A549 treated with CpdA at 1 μM for 4 hours (cell line): ENCODE measurements around the gene ADAMTS13. TPM values are rescaled to one million over a fixed set of nuclear protein-coding genes. Genes with fewer than 3 reads are reported as not detected.

Experiments
- total RNA-seq: library from RNA; stranded (reverse); fragments of 200-300 nt; extraction: Qiagen RNA extraction; gene quantifications from 5 replicates; pipeline ENCODE4 v1.2.3, GENCODE V29; 2022; ENCODE audit warnings: low read depth

ADAMTS13 gene
- 0.28 to 0.73 TPM (median 0.48 TPM) in 5 replicates for total RNA-seq

DNA sequence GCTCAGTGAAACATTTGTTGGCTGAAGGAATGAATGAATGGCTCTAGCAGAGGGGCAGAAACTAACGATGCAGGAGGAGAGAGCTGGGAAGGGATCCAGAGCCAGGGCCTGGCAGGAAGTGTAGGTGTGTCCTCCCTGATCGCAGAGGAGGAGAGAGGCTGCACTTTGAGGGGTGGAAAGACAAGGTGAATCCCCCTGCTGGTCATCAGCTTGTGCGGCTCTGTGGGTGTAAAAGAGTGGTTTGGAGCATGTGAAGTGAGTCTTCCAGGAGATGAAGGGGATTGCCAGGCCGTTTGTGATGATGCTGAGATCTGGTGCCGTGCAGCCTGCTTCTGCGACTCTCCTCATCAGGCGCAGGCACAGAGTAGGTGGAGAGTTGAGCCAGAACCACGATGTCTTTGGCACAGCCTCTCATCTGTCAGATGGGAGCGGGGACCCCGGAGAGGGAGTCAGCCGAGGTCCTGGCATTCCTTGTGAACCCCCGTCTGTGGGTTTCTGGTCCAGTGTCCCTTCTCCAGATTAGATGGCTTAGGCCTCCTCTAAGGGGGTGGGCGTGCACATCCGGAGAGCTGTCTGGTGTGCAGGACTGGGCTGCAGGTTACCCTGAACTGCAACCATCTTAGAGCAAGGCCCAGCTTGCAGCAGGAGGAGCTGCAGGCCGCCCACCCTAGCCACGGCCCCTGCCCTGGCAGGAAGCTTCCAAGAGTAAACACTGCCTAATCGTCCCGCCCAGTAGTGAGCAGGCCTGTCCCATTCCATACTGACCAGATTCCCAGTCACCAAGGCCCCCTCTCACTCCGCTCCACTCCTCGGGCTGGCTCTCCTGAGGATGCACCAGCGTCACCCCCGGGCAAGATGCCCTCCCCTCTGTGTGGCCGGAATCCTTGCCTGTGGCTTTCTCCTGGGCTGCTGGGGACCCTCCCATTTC is at the start of gene ADAMTS13:
ADAMTS13 (plus strand) TSS at position 753 of the 928 bp plus-strand sequence; CDS start at position 830, 77 bp downstream.

GRCh38 chr9:133375724-133376654 is 46.2 kb upstream of the ADAMTS13 start, which contains the start of the genes STKLD1 and SURF4:
Gene STKLD1 (plus strand): TSS chr9:133376366. CDS start chr9:133376474, 108 bp downstream.
Gene SURF4 (minus strand): TSS chr9:133376060. CDS start chr9:133375969, 91 bp downstream.

GRCh38 chr9:133417541-133418461 is 4.4 kb upstream of the ADAMTS13 start, which contains the start of gene REXO4:
Gene REXO4 (minus strand): TSS chr9:133418010. CDS start chr9:133417844, 166 bp downstream.

GRCh38 chr9:133459476-133460404 is 37.6 kb downstream of the ADAMTS13 start, which contains the start of gene CACFD1:
Gene CACFD1 (plus strand): TSS chr9:133459978. CDS start chr9:133460067, 89 bp downstream.

DNA sequence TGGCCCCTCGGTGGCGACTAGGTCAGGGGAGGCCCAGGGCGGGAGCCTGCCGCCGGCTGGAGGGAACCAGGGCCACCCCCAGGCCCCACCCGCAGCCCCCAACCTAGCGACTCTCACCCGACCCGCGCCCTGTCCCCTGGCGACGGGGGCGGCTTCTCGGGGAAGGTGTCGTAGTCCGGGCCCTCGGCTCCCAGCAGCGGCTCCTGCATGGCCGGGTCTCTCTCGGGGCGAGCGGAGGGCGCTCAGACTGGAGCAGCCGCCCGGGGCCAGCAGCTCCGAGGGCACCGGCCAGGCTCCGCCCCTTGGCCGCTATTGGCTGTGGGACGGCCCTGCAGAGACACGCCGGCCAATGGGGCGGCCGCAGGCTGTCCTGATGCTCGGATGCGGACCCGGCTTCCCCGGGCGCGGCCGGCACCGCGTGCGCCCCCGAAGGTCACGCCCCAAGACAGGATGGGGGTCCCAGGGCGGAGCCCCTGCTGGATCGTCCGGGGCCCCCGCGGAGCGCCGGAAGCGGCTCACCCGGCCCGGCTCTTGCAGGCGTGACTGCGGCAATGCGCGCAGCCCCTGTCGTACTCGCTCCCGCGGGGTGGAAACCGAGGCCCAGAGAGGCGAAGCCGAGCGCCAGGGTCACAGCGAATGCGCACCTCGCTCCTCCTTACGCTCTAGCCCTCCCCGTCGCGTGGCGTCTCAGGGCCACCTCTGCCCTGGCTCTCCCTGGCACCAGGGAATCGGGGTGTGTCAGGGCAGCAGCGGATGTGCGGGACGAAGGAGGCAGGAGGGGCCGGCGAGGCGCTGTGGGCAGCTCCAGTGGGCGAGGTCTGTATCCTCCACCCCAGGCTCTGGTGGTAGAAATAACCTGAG is 56.9 kb downstream of the ADAMTS13 start, which contains the start of gene SLC2A6:
SLC2A6 (minus strand) TSS at position 249 of the 861 bp plus-strand sequence; CDS start at position 209, 40 bp downstream.

Other genes starting within 250 kb of the ADAMTS13 start
- gene OBP2B, start 213.1 kb upstream of the ADAMTS13 start, total RNA-seq, result not detected in 5 replicates
- not detected in 5 replicates for gene ABO, start 147.2 kb upstream of the ADAMTS13 start, total RNA-seq
- 24.0 to 32.5 TPM (median 27.3 TPM) in 5 replicates for gene SURF6, start 86.2 kb upstream of the ADAMTS13 start, total RNA-seq
- gene MED22, start 74.2 kb upstream of the ADAMTS13 start, total RNA-seq, result 23.9 to 31.9 TPM (median 29.7 TPM) in 5 replicates
- 3,321 to 3,607 TPM (median 3,503 TPM) in 5 replicates for gene RPL7A, start 74.1 kb upstream of the ADAMTS13 start, total RNA-seq
- gene SURF1, start 65.9 kb upstream of the ADAMTS13 start, total RNA-seq, result 30.5 to 49.9 TPM (median 44.1 TPM) in 5 replicates
- gene SURF2, start 65.8 kb upstream of the ADAMTS13 start, total RNA-seq, result 39.2 to 55.8 TPM (median 47.0 TPM) in 5 replicates
- gene SURF4, start 46.3 kb upstream of the ADAMTS13 start, total RNA-seq, result 179 to 209 TPM (median 208 TPM) in 5 replicates
- gene STKLD1, start 46.0 kb upstream of the ADAMTS13 start, total RNA-seq, result 0.23 to 1.4 TPM (median 0.81 TPM) in 5 replicates
- 31.4 to 44.3 TPM (median 39.2 TPM) in 5 replicates for gene REXO4, start 4.4 kb upstream of the ADAMTS13 start, total RNA-seq
- gene CACFD1, start 37.6 kb downstream of the ADAMTS13 start, total RNA-seq, result 3.3 to 4.8 TPM (median 4.4 TPM) in 5 replicates
- gene SLC2A6, start 56.7 kb downstream of the ADAMTS13 start, total RNA-seq, result 16.2 to 24.6 TPM (median 21.2 TPM) in 5 replicates
- not detected in 5 replicates for gene MYMK, start 102.6 kb downstream of the ADAMTS13 start, total RNA-seq
- gene ADAMTSL2, start 112.3 kb downstream of the ADAMTS13 start, total RNA-seq, result not detected in 5 replicates
- not detected in 5 replicates for gene FAM163B, start 187.0 kb downstream of the ADAMTS13 start, total RNA-seq
- not detected in 5 replicates for gene DBH, start 214.0 kb downstream of the ADAMTS13 start, total RNA-seq